GM18520 (cell line): ENCODE measurements around the gene FAM240A.

Experiments
- ATAC-seq: cut with Tn5 transposase; IDR thresholded peaks from one replicate; pipeline ENCODE4 v1.9.1; 2021; ENCODE audit not compliant: unreplicated experiment

FAM240A gene

DNA sequence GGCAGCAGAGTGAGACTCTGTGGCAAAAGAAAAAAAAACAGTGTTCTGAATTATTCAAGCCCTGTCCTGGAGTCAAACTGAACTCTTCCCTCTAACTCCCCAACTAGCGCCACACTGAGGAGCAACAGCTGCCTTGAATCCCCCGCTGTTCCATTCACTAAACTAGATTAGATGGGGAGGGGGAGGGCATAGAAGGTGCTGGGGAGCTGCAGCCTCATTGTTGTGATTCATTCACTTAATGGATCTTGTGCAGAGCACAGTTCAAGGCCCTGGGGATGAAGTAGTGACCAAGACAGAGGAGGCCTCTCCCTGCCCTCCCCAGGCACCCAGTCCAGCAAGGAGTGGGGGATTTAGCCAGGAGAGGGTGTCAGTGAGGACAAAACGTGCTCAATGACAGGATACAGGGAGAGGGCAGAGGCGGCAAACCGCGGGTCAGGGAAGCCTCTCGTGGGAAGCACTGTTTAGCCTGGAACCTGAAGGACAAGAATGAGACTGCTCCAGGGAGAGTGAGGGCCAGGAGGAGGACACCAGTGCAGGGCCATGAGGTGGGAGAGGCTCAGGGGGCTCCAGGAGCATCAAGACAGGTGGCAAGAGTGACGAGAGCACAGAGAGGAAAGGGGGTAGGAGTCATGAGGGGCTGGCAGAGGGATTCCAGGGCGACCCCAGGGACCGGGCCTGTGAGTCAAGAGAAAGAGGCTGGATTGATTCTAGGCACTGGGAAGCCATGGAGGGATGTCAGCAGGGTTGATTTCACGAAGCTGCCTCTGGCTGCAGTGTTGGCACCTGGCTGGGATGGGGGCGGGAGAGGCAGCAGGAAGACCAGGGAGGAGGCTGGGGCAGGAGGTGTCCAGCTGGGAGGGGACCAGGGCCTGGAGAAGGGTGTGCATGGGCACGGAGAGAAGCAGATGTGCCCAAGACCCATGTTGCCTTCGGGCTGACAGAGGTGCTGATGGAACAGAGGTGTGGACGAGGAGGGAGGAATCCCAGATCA, 49.7 kb downstream of the FAM240A start:
- ATAC-seq: no peak

DNA sequence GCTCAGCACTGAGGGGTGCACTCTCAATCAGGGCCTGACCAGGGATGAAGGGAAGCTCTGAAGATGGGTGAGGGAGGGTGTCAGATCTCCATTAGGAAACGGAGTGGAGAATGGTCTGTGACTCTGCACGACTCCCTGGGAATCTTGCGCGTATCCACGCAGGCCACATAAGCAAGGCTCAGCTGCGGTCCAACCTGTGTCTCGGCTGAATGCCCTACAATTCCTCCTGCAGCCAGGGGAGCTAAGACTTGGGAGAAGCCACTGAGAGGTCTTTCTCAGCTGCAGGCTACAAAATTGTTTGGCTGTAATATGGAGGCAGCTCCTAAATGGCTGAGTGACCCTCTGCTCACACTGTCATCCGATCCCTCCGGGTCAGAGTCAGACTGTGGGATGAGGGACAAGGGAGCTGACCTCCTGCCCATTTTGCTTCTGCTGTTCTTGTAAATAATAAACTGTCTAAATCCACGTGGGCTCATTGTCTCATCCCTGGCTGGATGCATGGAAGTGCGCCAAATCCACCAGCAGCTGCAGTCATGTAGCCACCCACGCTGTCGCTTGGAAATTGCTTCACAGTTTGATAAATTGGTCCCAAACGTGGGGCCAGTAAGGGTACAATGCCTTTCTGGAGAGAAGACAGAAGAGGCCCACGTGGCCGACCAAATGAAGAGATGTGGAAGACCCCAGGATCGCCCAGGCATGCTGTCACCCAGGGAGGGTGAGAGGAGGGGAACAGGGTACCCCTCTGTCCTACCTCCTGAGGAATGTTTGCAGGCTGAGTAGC, 50.6 kb downstream of the FAM240A start:
- no peak for ATAC-seq

DNA sequence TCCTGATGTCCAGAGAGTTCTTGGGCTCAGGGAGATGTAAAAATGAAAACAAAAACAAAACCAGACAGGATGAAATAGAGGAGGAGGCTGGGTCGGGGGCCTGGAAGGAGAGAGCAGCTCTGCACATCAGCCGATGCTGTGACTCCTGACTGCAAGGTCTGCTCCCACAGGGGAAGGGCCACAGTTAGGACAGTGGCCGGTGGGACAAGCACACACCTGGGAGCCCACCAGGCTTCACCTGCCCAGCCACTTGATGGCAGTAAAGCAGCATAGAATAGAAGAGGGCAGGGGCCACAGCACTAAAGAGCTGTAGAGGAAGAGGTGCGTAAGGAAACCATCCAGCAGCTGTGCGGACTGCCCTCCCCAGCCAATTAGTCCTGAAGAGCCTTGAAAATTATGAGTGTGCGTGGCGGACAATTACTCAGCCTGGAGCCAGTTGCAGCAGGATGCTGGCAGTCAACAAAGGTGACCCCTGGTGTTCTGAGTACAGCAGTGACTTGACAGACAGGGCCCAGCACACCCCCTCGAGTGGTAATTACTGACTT, 51.3 kb downstream of the FAM240A start:
- ATAC-seq: no peak

DNA sequence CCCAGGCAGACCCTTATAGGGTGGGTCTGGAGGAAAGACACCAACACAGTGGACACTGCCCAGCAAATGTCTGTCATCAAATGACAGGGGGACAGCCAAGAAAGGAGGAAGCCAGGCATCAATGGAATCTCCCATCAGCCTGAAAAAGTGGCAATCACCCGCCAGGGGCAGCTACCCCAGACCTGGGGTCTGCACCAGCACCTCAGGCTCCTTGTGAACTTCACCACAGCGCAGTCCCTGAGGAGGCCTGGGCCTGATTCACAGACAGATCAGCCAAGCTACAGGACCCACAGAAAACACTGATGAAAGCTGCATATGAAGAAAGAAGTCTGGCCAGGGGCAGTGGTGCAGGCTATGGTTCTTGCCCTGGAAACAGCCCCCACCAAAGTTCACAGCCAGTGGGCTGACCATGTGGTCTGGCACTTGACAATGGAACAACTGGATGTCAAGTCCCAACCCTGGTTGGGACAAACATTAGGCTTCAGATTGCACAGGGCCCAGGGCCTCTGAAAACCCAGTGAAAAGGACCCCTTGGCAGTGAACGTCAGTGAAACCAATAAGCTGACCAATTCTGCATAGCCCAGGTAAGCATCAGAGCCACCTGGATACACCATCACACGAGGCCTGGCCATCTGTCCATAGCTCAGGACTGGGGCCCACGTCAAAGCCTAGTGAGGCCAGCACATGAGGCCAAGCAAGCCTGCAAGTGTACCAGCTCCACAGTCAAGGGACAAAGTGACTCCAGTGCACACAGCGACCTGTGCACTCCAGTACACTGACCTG, 52.1 kb downstream of the FAM240A start:
- no peak for ATAC-seq

DNA sequence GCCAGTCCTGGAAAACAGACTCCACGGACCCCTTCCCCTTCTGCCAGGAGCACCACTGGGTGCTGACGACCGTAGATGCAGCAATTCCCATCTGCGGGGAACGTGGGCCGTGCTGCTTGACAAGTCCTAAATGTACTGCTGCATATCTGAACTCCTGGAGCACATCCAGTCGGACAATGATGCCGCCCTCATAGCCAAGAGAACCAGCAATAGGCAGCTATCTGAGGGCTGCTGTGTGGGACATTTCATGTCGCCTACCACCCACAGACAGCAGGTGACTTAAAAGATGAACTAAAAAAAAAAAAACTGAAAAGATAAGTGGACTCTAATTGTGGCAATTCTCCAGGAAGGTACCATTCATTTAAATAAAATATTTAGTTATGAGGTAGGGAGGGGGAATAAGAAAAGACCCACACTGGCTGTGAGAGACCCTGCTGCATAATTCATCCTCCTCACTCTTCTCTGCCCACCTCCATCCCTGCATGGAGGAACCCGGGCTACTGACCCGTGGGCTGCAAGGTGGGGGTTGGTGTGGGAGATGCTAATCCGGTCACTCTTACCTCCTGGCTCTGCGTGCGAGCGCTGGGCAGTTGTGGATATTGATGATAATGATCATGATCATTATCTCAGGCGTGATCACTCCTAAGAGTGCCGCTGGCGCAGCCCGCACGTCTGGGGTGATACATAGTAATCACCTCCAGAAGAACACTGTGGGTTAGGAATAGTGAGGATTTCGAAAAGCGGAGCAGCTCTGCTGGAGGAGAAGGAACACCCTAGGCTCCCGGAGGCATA, 52.8 kb downstream of the FAM240A start:
- ATAC-seq: no peak

GRCh38 chr3:46665763-46666452, 53.6 kb downstream of the FAM240A start:
- ATAC-seq: no peak

- no peak for ATAC-seq
These were observed 54.1 kb downstream of the FAM240A start for GRCh38 chr3:46666453-46666845.

- no peak for ATAC-seq
These were observed 54.8 kb downstream of the FAM240A start for GRCh38 chr3:46667061-46667621.

DNA sequence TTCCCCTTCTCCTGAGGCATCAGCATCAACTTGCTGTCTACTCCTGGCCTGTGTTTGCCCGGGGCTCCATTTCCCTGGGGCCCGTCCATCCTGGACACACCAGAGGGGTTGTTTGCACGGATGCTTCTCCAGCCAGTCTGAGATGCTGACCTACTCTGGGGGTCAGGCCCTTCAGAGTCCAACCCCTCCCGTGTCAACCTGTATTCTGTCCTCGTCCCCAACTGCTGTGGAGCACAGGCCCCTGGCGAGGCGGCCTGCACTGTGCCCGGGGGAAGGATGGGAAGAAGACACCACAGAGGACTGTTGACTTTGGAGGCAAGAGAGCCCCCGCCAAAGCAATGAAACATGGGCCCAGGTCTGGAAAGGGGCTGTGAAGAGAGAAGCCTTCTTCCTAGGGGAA, 55.3 kb downstream of the FAM240A start:
- no peak for ATAC-seq

GRCh38 chr3:46668116-46668515, 55.8 kb downstream of the FAM240A start:
- no peak for ATAC-seq

- ATAC-seq: no peak
These were observed 56.3 kb downstream of the FAM240A start for GRCh38 chr3:46668591-46668990.

- no peak for ATAC-seq
These were observed 57.1 kb downstream of the FAM240A start for GRCh38 chr3:46669191-46669999.

- ATAC-seq: no peak
These were observed 57.9 kb downstream of the FAM240A start for GRCh38 chr3:46670000-46670890.

- ATAC-seq: no peak
These were observed 58.6 kb downstream of the FAM240A start for GRCh38 chr3:46670891-46671427.

DNA sequence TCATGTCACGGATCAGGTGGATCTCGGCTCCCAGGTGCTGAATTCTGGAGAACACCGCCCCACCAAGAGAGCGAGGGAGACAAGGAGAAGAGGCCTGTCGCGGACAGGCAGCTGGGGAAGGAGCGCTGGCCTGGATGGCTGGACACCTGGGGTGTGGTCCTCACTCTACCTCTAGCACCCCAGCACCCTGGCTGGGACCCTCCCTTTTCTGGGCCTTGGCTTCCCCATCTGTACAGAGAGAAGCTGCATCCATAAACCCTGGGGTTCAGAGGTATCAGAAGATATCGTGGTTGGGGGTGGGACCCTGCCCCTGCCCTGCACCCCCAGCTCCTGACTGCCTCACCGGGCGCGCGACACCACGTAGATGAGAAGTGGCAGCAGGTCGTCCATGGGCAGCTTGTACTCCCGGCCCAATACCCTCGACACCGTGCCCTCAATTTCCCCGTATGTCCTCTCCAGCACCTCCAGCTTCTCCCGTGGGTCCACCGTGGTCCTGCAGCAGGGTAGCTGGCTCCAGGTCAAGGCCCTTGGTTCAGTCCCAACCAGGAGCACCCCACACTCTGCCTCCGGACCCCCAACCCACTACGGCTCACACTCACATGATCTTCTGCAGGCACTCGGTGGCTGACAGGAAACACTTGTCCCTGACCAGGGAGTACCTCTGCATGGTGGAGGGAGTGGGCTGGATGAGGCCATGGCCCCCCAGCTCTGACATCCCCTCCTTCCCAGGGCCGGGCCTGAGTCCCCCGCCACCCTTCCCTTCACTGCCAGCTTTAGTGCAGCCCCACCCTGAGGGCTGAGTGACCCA, 59.4 kb downstream of the FAM240A start:
- no peak for ATAC-seq

DNA sequence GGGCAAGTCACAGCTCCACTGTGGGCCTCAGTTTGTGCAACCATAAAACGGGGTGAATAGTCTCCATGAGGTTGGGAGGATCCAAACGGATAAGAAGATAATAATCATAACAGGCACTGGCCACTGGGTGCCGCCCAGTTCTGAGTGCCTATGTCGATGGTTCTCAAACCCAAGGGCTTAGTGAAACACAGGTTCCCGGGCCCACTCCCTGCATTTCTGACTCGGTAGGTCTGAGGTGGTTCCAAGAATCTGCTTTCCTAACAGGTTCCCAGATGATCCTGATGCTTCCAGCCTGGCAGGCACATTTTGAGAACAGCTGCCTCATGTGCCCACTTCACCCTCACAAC, 60.0 kb downstream of the FAM240A start:
- ATAC-seq: no peak
